Measurements from ENCODE around the gene MRPS12. TPM values are rescaled to one million over a fixed set of nuclear protein-coding genes. Genes with fewer than 3 reads are reported as not detected.
"Not testable (repeated sequence)": the region's sequence is repeated elsewhere in the genome, so short reads cannot be mapped to it uniquely, and the experiment has no call there.

The MRPS12 gene
- total RNA-seq, 3 donors from 2014 or later: 157 to 192 (median 185) TPM

DNA sequence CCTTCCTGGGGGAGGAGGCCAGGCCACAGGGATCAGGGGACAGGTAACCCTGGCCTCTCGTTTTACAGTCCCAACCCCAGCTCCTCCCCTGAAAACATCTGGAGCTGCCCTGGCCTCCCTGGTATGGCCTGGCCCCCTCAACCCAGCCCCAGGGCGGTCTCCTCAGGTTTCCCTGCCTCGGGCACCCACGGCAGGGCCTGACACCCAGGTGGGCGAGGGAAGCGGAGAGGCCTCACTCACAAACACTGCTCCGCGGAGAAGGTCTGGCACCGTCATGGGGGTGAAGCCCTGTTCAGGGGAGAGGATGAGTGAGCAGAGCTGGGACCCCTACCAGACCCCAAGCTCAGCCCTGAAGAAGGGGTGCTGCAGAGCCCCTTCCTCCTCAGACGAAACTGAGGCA lies 12.2 kb upstream of the MRPS12 start:
- H3K27me3 Mint-ChIP-seq (ENCODE audit: low read depth): no peaks in the 10 kb centered on the region
- H3K9me3 Mint-ChIP-seq: no peaks in the 10 kb centered on the region
- DNase-seq (no peak), ATAC-seq (no peak)
- H3K4me3 Mint-ChIP-seq: no peak overlapping the region
- no peaks in the 10 kb centered on the region for H3K4me1 Mint-ChIP-seq (ENCODE audit: low read depth)
- peaks cover 19% of the 10 kb centered on the region for H3K36me3 Mint-ChIP-seq (ENCODE audit: insufficient read depth)

- Mint-ChIP-seq H3K36me3 (ENCODE audit: insufficient read depth) (peaks cover 23% of the 10 kb centered on the region), H3K4me1 (ENCODE audit: low read depth) (peaks cover 1% of the 10 kb centered on the region), H3K9me3 (no peaks in the 10 kb centered on the region), H3K27me3 (ENCODE audit: low read depth) (no peaks in the 10 kb centered on the region), H3K4me3 (no peak overlapping the region)
- DNase-seq (no peak), ATAC-seq (no peak)
These were observed 10.7 kb upstream of the MRPS12 start for GRCh38 chr19:38919837-38920601.

DNA sequence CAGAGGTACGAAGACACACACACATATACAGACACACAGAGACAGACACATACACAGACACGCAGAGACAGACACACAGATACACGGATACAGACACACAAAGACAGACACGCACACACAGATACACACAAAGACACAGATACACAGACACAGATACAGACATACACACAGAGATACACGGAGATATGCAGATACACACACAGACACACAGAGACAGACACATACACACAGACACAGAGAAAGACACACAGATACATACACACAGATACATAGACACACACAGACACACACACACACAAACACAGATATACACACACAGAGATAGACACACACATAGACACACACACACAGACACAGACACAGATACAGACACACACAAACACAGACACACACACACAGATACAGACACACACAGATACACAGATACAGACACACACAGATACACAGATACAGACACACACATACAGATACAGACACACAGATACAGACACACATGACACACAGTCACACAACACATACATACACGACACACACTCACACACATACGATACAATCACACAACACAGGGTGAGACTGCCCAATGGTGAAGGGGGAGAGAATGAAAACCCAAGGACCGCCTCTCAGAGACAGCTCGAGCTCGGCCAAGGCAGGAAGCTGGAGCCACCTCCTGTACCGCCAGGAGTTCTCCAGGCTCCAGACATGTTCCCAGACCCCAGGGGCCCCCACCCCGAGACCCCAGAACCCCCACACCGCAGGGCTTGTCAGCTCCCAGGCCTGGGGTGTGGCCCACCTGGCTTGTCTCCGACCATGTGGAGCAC lies 9.9 kb upstream of the MRPS12 start:
- no peak overlapping the region for H3K4me3 Mint-ChIP-seq
- no peaks in the 10 kb centered on the region for H3K27me3 Mint-ChIP-seq (ENCODE audit: low read depth)
- H3K4me1 Mint-ChIP-seq (ENCODE audit: low read depth): peaks cover 5% of the 10 kb centered on the region
- no peaks in the 10 kb centered on the region for H3K9me3 Mint-ChIP-seq
- peaks cover 23% of the 10 kb centered on the region for H3K36me3 Mint-ChIP-seq (ENCODE audit: insufficient read depth)
- ATAC-seq: no peak
- no peak for DNase-seq

DNA sequence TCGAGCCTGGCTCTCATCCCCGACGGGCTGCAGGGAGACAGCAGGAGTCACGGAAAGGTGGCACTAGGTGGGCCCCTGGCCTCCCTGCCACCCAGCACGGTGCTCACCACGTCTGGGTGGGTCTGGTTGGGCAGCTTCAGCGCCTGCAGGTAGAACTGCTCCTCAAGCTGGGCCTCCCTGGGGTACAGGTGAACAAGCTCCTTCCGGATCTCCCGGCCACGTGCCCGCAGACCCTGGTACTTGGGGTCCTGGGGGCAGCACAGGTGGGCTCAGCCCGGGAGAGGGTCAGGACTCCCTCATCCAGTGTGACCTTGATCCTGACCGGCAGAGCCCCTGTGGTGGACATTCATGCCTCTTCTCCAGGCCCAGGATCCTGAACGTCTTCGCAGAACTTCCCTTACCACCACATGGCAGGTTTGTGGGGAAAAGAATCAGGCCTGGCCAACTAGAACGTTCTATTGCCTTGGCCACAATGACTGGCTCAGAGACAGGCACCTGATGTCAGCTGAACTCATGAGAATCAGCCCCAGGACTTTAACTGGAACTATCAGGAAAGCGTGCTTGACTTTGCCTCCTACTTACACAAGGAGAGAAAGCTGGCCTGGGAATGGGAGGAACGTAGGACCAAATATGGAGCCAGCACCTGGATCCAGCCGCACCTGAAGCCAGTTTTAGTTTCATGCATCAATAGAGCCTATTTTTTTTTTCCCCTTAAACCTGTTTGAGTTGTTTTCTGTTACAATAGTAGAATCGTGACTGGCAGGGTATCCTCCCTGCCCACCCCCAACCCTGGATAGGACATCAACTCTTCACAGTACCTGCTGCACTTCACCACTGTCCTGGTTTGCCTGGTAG lies 9.1 kb upstream of the MRPS12 start:
- H3K27me3 Mint-ChIP-seq (ENCODE audit: low read depth): no peaks in the 10 kb centered on the region
- H3K36me3 Mint-ChIP-seq (ENCODE audit: insufficient read depth): peaks cover 23% of the 10 kb centered on the region
- H3K4me1 Mint-ChIP-seq (ENCODE audit: low read depth): peaks cover 5% of the 10 kb centered on the region
- no peak for DNase-seq
- H3K4me3 Mint-ChIP-seq: no peak overlapping the region
- H3K9me3 Mint-ChIP-seq: no peaks in the 10 kb centered on the region
- no peak for ATAC-seq

DNA sequence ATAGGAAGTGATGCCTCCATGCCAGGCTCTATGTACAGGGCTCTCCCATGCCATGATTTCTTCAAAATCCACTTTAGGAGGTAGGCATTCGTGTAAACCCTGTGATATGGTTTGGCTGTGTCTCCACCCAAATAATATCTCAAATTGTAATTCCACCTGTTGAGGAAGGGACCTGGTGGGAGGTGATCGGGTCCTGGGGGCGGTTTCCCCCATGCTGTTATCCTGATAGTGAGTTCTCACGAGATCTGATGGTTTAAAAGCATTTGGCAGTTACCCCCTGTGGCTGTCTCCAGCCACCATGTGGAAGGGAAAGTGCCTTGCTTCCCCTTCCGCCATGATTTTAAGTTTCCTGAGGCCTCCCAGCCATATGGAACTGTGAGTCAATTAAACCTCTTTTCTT lies 8.3 kb upstream of the MRPS12 start:
- no peaks in the 10 kb centered on the region for H3K9me3 Mint-ChIP-seq
- ATAC-seq (no peak), DNase-seq (no peak)
- no peaks in the 10 kb centered on the region for H3K27me3 Mint-ChIP-seq (ENCODE audit: low read depth)
- peaks cover 23% of the 10 kb centered on the region for H3K36me3 Mint-ChIP-seq (ENCODE audit: insufficient read depth)
- no peak overlapping the region for H3K4me3 Mint-ChIP-seq
- H3K4me1 Mint-ChIP-seq (ENCODE audit: low read depth): peaks cover 5% of the 10 kb centered on the region

DNA sequence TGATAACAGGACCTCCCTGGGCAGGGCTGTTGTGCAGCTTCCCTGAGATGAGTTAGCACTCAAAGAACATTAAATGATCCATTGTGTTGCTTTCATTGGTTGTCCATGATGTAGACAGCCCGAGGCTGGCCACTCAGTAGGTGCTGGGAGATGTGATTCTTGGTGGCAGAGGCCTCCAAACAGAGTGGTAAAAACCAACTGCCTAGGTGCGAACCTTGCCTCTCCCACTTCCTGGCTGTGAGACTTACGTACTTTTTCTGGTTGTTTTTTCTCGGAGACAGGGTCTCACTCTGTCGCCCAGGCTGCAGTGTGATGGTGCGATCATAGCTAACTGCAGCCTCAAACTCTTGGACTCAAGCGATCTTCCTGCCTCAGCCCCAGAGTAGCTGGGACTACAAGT lies 6.4 kb upstream of the MRPS12 start:
- peaks cover 25% of the 10 kb centered on the region for H3K36me3 Mint-ChIP-seq (ENCODE audit: insufficient read depth)
- peaks cover 19% of the 10 kb centered on the region for H3K4me1 Mint-ChIP-seq (ENCODE audit: low read depth)
- no peaks in the 10 kb centered on the region for H3K9me3 Mint-ChIP-seq
- H3K27me3 Mint-ChIP-seq (ENCODE audit: low read depth): no peaks in the 10 kb centered on the region
- ATAC-seq: peak in 1 of 2 donors; percentile 32
- DNase-seq: no peak
- no peak overlapping the region for H3K4me3 Mint-ChIP-seq

- peak overlapping the region; percentile 98 for H3K4me3 Mint-ChIP-seq
- H3K4me1 Mint-ChIP-seq (ENCODE audit: low read depth): peaks cover 44% of the 10 kb centered on the region
- DNase-seq (no peak), ATAC-seq (no peak)
- peaks cover 21% of the 10 kb centered on the region for H3K36me3 Mint-ChIP-seq (ENCODE audit: insufficient read depth)
- no peaks in the 10 kb centered on the region for H3K9me3 Mint-ChIP-seq
- no peaks in the 10 kb centered on the region for H3K27me3 Mint-ChIP-seq (ENCODE audit: low read depth)
These were observed 2.2 kb upstream of the MRPS12 start for GRCh38 chr19:38928391-38929001.

DNA sequence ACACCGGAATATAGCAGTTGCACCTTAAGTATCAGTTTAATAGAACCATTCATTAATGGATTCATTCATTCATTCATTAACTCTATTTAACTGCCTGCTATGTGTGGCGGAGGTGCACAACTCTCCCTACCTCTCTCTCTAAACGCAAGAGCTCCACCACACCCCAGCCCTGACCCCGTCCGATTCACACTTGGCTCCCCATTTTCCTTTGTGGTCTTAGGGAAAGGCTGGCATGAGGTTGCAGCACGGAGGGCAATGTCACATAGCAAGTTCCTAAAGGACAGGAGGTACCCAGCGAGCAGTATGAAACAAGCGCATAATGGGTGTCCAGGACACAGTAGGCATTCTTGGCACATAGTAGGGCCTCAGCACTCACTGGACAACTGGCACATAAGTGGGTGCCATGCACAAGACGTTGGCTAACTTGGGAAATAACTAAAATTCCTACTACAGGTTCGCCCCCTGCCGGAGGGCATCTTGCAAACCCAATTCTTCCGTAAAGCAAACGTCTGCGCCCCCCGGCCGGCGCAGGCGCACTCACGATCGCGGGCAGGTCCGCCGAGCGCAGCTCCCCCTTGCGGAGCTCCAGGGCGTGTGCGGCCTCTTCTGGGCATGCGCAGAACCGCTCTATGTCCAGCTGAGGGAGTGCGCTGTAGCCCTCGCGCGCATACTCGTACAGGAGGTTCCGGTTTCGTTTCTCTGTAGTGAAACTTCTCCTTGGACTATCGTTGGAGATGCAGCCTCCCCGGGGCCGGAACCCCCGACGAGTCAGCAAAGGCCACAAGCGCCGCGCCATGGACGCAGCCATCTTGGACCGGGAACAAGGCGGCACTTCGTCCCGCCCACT lies 592 bp upstream of the MRPS12 start, which contains the start of gene SARS2:
Gene SARS2 (minus strand): TSS at position 835 of the 847 bp plus-strand sequence. CDS start 27 bp downstream, at position 808.
- peak; percentile 63 to 65 for ATAC-seq
- peaks cover 43% of the 10 kb centered on the region for H3K4me1 Mint-ChIP-seq (ENCODE audit: low read depth)
- DNase-seq: peak; percentile 91
- H3K4me3 Mint-ChIP-seq: peak within 1 kb of the TSS; percentile 98
- H3K9me3 Mint-ChIP-seq: no peaks in the 10 kb centered on the region
- H3K36me3 Mint-ChIP-seq (ENCODE audit: insufficient read depth): peaks cover 23% of the 10 kb centered on the region
- H3K27me3 Mint-ChIP-seq (ENCODE audit: low read depth): no peaks in the 10 kb centered on the region

- H3K27me3 Mint-ChIP-seq (ENCODE audit: low read depth): no peaks in the 10 kb centered on the region
- DNase-seq (no peak), ATAC-seq (no peak)
- H3K36me3 Mint-ChIP-seq (ENCODE audit: insufficient read depth): peaks cover 23% of the 10 kb centered on the region
- no peaks in the 10 kb centered on the region for H3K9me3 Mint-ChIP-seq
- peak overlapping the region; percentile 98 for H3K4me3 Mint-ChIP-seq
- H3K4me1 Mint-ChIP-seq (ENCODE audit: low read depth): peaks cover 39% of the 10 kb centered on the region
These were observed 713 bp downstream of the MRPS12 start for GRCh38 chr19:38931521-38931793.

DNA sequence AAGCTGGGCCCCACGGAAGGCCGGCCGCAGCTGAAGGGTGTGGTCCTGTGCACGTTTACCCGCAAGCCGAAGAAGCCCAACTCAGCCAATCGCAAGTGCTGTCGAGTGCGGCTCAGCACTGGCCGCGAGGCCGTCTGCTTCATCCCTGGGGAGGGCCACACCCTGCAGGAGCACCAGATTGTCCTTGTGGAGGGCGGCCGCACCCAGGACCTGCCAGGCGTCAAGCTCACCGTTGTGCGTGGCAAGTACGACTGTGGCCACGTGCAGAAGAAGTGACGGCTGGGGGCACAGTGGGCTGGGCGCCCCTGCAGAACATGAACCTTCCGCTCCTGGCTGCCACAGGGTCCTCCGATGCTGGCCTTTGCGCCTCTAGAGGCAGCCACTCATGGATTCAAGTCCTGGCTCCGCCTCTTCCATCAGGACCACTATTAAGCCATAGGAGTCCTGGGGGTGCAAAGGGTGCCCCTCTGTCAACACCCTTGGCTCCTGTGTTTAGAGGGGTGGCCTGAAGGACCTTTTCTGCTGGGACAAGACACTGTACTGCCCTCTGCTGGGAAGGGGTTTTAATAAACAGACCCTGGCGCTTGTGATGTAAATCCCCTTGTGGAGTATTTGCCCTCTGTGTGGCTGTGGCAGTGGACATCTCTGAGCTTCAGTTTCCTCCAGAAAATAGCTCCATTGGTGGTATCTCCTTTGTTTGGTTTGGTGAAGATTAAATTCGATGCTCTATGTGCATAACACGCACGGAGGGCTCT lies 1.9 kb downstream of the MRPS12 start:
- no peaks in the 10 kb centered on the region for H3K27me3 Mint-ChIP-seq (ENCODE audit: low read depth)
- peaks cover 23% of the 10 kb centered on the region for H3K36me3 Mint-ChIP-seq (ENCODE audit: insufficient read depth)
- DNase-seq (no peak), ATAC-seq (no peak)
- peaks cover 39% of the 10 kb centered on the region for H3K4me1 Mint-ChIP-seq (ENCODE audit: low read depth)
- H3K9me3 Mint-ChIP-seq: no peaks in the 10 kb centered on the region
- peak overlapping the region; percentile 98 for H3K4me3 Mint-ChIP-seq

GRCh38 chr19:38933544-38933943 lies 2.8 kb downstream of the MRPS12 start:
- DNase-seq: no peak
- H3K36me3 Mint-ChIP-seq (ENCODE audit: insufficient read depth): peaks cover 22% of the 10 kb centered on the region
- H3K27me3 Mint-ChIP-seq (ENCODE audit: low read depth): no peaks in the 10 kb centered on the region
- no peak for ATAC-seq
- H3K4me3 Mint-ChIP-seq: peak overlapping the region; percentile 98
- peaks cover 33% of the 10 kb centered on the region for H3K4me1 Mint-ChIP-seq (ENCODE audit: low read depth)
- H3K9me3 Mint-ChIP-seq: no peaks in the 10 kb centered on the region

DNA sequence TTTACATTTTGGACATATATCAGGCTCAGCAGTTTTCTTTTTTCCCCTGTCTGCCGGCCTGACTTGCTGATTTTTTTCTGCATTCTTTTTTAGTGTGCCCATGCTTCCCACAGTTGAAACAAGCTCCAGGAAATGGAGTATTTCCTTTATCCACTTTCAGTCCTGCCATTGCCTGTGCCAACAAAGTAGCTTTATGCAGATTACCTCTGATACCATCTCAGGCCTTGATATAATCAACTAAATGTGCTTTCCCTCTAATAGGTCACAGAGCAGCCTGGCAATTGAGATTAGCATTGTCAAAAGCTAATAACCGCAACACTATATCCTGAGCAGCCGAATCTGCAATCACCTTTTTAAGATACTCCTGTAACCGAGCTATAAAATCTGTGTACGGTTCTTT lies 9.2 kb downstream of the MRPS12 start:
- Mint-ChIP-seq H3K9me3 (no peaks in the 10 kb centered on the region), H3K27me3 (ENCODE audit: low read depth) (no peaks in the 10 kb centered on the region), H3K36me3 (ENCODE audit: insufficient read depth) (peaks cover 7% of the 10 kb centered on the region), H3K4me3 (no peak overlapping the region), H3K4me1 (ENCODE audit: low read depth) (peaks cover 8% of the 10 kb centered on the region)
- ATAC-seq: no peak
- DNase-seq: no peak

DNA sequence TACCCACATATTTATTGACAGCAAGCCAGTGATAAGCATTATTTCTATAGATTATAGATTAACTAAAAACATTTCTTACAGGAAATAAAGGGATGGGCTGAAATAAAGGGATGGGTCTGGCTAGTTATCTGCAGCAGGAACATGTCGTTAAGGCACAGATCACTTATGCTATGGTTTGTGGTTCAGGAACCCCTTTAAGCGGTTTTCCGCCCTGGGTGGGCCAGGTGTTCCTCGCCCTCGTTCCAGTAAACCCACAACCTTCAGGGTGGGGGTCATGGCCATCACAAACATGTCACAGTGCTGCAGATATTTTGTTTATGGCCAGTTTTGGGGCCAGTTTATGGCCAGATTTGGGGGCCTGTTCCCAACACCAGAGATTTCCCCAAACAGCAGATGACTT lies 10.7 kb downstream of the MRPS12 start:
- not testable (repeated sequence) for ATAC-seq; H3K27me3 Mint-ChIP-seq (ENCODE audit: low read depth); H3K9me3 Mint-ChIP-seq; DNase-seq; H3K36me3 Mint-ChIP-seq (ENCODE audit: insufficient read depth); H3K4me1 Mint-ChIP-seq (ENCODE audit: low read depth); H3K4me3 Mint-ChIP-seq
